ENCODE measurements around the gene MGAT3. TPM values are rescaled to one million over a fixed set of nuclear protein-coding genes. Genes with fewer than 3 reads are reported as not detected.
A peak's percentile ranks its signal among the peaks of the same experiment; 100 is the strongest.

MGAT3 gene
- total and polyA plus RNA-seq, 2 of the 13 experiments (the other 11 are each of a cell fraction or from before 2014, with no cell fraction given), result 0.11 to 0.15 TPM

GRCh38 chr22:39518996-39519680 is 62.3 kb downstream of the MGAT3 start (continued):
- TF ChIP-seq ZNF318 (CRISPR knock-in tag; IDR thresholded peaks at IDR 0.05) (no peak), SP2 (CRISPR knock-in tag; IDR thresholded peaks at IDR 0.05) (no peak), HOXA7 (CRISPR knock-in tag; IDR thresholded peaks at IDR 0.05) (no peak), GLMP (CRISPR knock-in tag; IDR thresholded peaks at IDR 0.05; ENCODE audit: borderline replicate concordance) (no peak), MTERF4 (CRISPR knock-in tag; IDR thresholded peaks at IDR 0.05) (0 out of 2 replicates have a peak, but pooled peaks have one; percentile 11), POLR2G (IDR thresholded peaks at IDR 0.05; ENCODE audit: low read depth, low read length) (0 out of 2 replicates have a peak, but pooled peaks have one; percentile 1), SRSF1 (optimal IDR thresholded peaks at IDR 0.05; ENCODE audit: low read depth, low read length) (peak; percentile 64), ZNF34 (CRISPR knock-in tag; IDR thresholded peaks at IDR 0.05; ENCODE audit: borderline replicate concordance) (no peak), ZNF33B (CRISPR knock-in tag; IDR thresholded peaks at IDR 0.05) (no peak; the same call in 1 of the 2 replicates), YY1 (IDR thresholded peaks at IDR 0.05; ENCODE audit: insufficient read depth, insufficient replicate concordance, low read depth, low read length) (no peak), MEF2D (CRISPR knock-in tag; IDR thresholded peaks at IDR 0.05) (no peak), POLR2AphosphoS5 (IDR thresholded peaks at IDR 0.05; ENCODE audit: low read depth, low read length) (peak; percentile 32; the same call in 1 of the 2 replicates), SP5 (CRISPR knock-in tag; IDR thresholded peaks at IDR 0.05; ENCODE audit: borderline replicate concordance, low read depth) (no peak), ZNF3 (CRISPR knock-in tag; IDR thresholded peaks at IDR 0.05) (no peak), BCLAF1 (IDR thresholded peaks at IDR 0.05) (no peak)
